ENCODE data around the gene ONECUT1.
"Not testable (repeated sequence)": the region's sequence is repeated elsewhere in the genome, so short reads cannot be mapped to it uniquely, and the experiment has no call there.

Gene ONECUT1

GRCh38 chr15:52790169-52790708 is at the start of gene ONECUT1:
Gene ONECUT1 (minus strand): TSS chr15:52790336. CDS start chr15:52789884, 452 bp downstream.
- DNase-seq (ENCODE audit: low read depth in 2 of 3, low spot score in 1 of 3): peak in 2 of 3 donors; percentile 50 to 52

- no peak for DNase-seq (ENCODE audit: low read depth in 2 of 3, low spot score in 1 of 3)
These were observed 44.2 kb upstream of the ONECUT1 start for GRCh38 chr15:52834379-52834778.

- DNase-seq (ENCODE audit: low read depth in 2 of 3, low spot score in 1 of 3): not testable (repeated sequence)
These were observed 34.2 kb upstream of the ONECUT1 start for GRCh38 chr15:52824169-52824942.

- DNase-seq (ENCODE audit: low read depth in 2 of 3, low spot score in 1 of 3): no peak
These were observed 32.3 kb upstream of the ONECUT1 start for GRCh38 chr15:52822475-52822874.

- no peak for DNase-seq (ENCODE audit: low read depth in 2 of 3, low spot score in 1 of 3)
These were observed 29.1 kb upstream of the ONECUT1 start for GRCh38 chr15:52819253-52819652.

- DNase-seq (ENCODE audit: low read depth in 2 of 3, low spot score in 1 of 3): not testable (repeated sequence)
These were observed 25.8 kb upstream of the ONECUT1 start for GRCh38 chr15:52815899-52816298.

- DNase-seq (ENCODE audit: low read depth in 2 of 3, low spot score in 1 of 3): no peak
These were observed 18.9 kb upstream of the ONECUT1 start for GRCh38 chr15:52808996-52809395.

GRCh38 chr15:52808441-52808840 is 18.3 kb upstream of the ONECUT1 start:
- no peak for DNase-seq (ENCODE audit: low read depth in 2 of 3, low spot score in 1 of 3)

GRCh38 chr15:52806284-52806655 is 16.1 kb upstream of the ONECUT1 start:
- DNase-seq (ENCODE audit: low read depth in 2 of 3, low spot score in 1 of 3): no peak

GRCh38 chr15:52805351-52806283 is 15.5 kb upstream of the ONECUT1 start:
- no peak for DNase-seq (ENCODE audit: low read depth in 2 of 3, low spot score in 1 of 3)

- no peak for DNase-seq (ENCODE audit: low read depth in 2 of 3, low spot score in 1 of 3)
These were observed 14.5 kb upstream of the ONECUT1 start for GRCh38 chr15:52804526-52805081.

GRCh38 chr15:52803467-52804306 is 13.6 kb upstream of the ONECUT1 start:
- no peak for DNase-seq (ENCODE audit: low read depth in 2 of 3, low spot score in 1 of 3)

- DNase-seq (ENCODE audit: low read depth in 2 of 3, low spot score in 1 of 3): no peak
These were observed 13.0 kb upstream of the ONECUT1 start for GRCh38 chr15:52803108-52803466.

- no peak for DNase-seq (ENCODE audit: low read depth in 2 of 3, low spot score in 1 of 3)
These were observed 12.0 kb upstream of the ONECUT1 start for GRCh38 chr15:52802110-52802509.

- no peak for DNase-seq (ENCODE audit: low read depth in 2 of 3, low spot score in 1 of 3)
These were observed 11.6 kb upstream of the ONECUT1 start for GRCh38 chr15:52801748-52802085.

- DNase-seq (ENCODE audit: low read depth in 2 of 3, low spot score in 1 of 3): no peak
These were observed 11.0 kb upstream of the ONECUT1 start for GRCh38 chr15:52800828-52801747.

GRCh38 chr15:52799145-52799811 is 9.1 kb upstream of the ONECUT1 start:
- DNase-seq (ENCODE audit: low read depth in 2 of 3, low spot score in 1 of 3): no peak

- DNase-seq (ENCODE audit: low read depth in 2 of 3, low spot score in 1 of 3): no peak
These were observed 8.5 kb upstream of the ONECUT1 start for GRCh38 chr15:52798529-52799101.

Measured in stimulated activated CD4-positive, alpha-beta T cell treated with anti-CD3 and anti-CD28 coated beads, Interleukin-12 subunit alpha, Interleukin-12 subunit beta, amount 100 ng/mL, for 48 hours (primary cell).